ENCODE measurements around the gene ETS1. TPM values are rescaled to one million over a fixed set of nuclear protein-coding genes. Genes with fewer than 3 reads are reported as not detected.

Gene ETS1
- total and polyA plus RNA-seq, 2 experiments from 2014 or later, result 6.7 to 21.8 TPM

DNA sequence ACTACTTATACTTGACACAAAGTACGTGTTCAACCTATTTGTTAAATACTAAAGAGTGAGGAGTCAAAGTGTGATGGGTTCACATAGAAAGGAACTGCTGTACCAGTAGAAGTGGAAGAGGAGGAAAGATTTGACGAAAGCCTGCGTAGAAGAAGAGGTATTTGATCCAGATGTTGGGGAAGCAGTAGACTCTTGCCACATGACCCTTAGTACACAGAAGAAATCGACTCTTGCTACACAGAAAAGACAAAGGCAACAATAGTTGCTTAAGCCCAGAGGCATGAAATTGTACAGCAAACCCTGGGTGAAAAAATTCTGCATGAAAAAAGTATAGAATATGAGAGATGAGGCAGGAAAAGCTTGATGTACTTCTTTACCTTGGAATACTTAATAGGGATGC is 152.9 kb downstream of the ETS1 start:
- no peak overlapping the region for H2AFZ ChIP-seq
- H4K20me1 ChIP-seq (ENCODE audit: insufficient read depth, poor library complexity, severe bottlenecking), result no peaks in the 10 kb centered on the region
- no peaks in the 10 kb centered on the region for H3K4me1 ChIP-seq (ENCODE audit: insufficient read depth)

DNA sequence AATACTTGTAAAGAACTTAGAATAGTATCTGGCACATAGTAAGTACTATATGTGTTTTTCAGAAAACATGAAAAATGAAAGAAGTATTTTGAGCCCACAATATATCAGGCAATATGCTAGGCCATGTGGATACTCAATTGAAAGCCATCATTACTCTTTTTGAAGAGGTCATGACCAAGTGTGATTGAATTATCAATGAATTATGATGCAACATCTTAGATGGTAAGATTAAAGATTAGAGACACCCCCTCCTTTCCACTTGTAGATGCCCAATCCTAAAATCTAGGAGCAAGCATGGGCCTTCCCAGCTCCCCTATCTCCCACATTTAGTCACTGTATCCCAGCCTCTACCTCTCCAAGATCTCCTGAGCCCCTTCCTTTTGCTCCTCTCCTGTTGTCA is 154.4 kb downstream of the ETS1 start:
- TF ChIP-seq, protein P1, sequence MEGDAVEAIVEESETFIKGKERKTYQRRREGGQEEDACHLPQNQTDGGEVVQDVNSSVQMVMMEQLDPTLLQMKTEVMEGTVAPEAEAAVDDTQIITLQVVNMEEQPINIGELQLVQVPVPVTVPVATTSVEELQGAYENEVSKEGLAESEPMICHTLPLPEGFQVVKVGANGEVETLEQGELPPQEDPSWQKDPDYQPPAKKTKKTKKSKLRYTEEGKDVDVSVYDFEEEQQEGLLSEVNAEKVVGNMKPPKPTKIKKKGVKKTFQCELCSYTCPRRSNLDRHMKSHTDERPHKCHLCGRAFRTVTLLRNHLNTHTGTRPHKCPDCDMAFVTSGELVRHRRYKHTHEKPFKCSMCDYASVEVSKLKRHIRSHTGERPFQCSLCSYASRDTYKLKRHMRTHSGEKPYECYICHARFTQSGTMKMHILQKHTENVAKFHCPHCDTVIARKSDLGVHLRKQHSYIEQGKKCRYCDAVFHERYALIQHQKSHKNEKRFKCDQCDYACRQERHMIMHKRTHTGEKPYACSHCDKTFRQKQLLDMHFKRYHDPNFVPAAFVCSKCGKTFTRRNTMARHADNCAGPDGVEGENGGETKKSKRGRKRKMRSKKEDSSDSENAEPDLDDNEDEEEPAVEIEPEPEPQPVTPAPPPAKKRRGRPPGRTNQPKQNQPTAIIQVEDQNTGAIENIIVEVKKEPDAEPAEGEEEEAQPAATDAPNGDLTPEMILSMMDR (IDR thresholded peaks at IDR 0.05; ENCODE audit: poor library complexity), result no peak
- no peak for TF ChIP-seq EZH2phosphoT487 (IDR thresholded peaks at IDR 0.05; ENCODE audit: low read depth, severe bottlenecking, unreplicated experiment)
- no peak for TF ChIP-seq EZH2 (IDR thresholded peaks at IDR 0.05; ENCODE audit: borderline replicate concordance)
- no peak overlapping the region for H3K4me3 ChIP-seq
- no peaks in the 10 kb centered on the region for H3K27me3 ChIP-seq
- H3K4me2 ChIP-seq, result no peak overlapping the region
- no peaks in the 10 kb centered on the region for H3K79me2 ChIP-seq
- H3K9me2 ChIP-seq (replicated peaks; ENCODE audit: insufficient read depth), result no peaks in the 10 kb centered on the region
- no peaks in the 10 kb centered on the region for H4K20me1 ChIP-seq (ENCODE audit: insufficient read depth, poor library complexity, severe bottlenecking)
- no peak overlapping the region for H2AFZ ChIP-seq
- no peaks in the 10 kb centered on the region for H3K36me3 ChIP-seq (replicated peaks; ENCODE audit: insufficient read depth, low read depth)
- H3K9me3 ChIP-seq (ENCODE audit: low read depth), result no peaks in the 10 kb centered on the region
- no peaks in the 10 kb centered on the region for H3K4me1 ChIP-seq (ENCODE audit: insufficient read depth)
- DNase-seq (ENCODE audit: low spot score), result no peak
- no peak overlapping the region for H3K27ac ChIP-seq

More for the DNA sequence above, 152.9 kb downstream of the ETS1 start:
- Histone ChIP-seq H3K27ac (no peak overlapping the region), H3K36me3 (replicated peaks; ENCODE audit: insufficient read depth, low read depth) (no peaks in the 10 kb centered on the region), H3K9me3 (ENCODE audit: low read depth) (no peaks in the 10 kb centered on the region), H3K79me2 (no peaks in the 10 kb centered on the region), H3K4me2 (no peak overlapping the region), H3K9me2 (replicated peaks; ENCODE audit: insufficient read depth) (no peaks in the 10 kb centered on the region), H3K4me3 (no peak overlapping the region), H3K27me3 (no peaks in the 10 kb centered on the region)
- no peak for DNase-seq (ENCODE audit: low spot score)
- WGBS (ENCODE audit: low lambda C conversion rate, missing lambda C conversion rate), result 77% methylated on average over 4 of the region's 4 CpGs
- TF ChIP-seq EZH2 (IDR thresholded peaks at IDR 0.05; ENCODE audit: borderline replicate concordance) (no peak), EZH2phosphoT487 (IDR thresholded peaks at IDR 0.05; ENCODE audit: low read depth, severe bottlenecking, unreplicated experiment) (no peak)
- TF ChIP-seq, protein P1 (IDR thresholded peaks at IDR 0.05; ENCODE audit: poor library complexity), result no peak

DNA sequence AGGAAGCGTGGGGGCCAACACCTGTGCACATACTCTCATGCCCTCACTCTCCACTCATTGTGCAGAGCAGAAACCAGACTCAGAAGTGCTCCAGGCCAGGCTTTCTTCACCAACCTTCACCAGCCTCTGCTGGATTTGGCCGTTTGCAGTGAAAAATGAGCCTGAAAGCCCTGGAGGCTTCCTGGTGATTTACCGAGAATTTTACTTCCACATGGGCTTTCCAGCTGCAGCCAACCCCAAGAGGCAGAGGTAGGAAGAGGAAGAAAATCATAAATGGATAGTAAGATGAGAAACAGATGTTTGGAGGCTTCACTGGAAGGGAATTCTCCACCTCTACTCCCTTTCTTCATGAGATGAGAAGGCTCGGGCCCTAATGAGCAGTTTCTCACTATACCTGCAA is 155.4 kb downstream of the ETS1 start:
- DNase-seq (ENCODE audit: low spot score), result no peak
- WGBS (ENCODE audit: low lambda C conversion rate, missing lambda C conversion rate), result 50% methylated on average over 4 of the region's 4 CpGs
- no peak overlapping the region for H3K27ac ChIP-seq

More for the DNA sequence above, 155.4 kb downstream of the ETS1 start:
- no peak overlapping the region for H3K4me2 ChIP-seq
- no peaks in the 10 kb centered on the region for H3K79me2 ChIP-seq
- no peaks in the 10 kb centered on the region for H3K9me2 ChIP-seq (replicated peaks; ENCODE audit: insufficient read depth)
- H2AFZ ChIP-seq, result no peak overlapping the region
- TF ChIP-seq EZH2phosphoT487 (IDR thresholded peaks at IDR 0.05; ENCODE audit: low read depth, severe bottlenecking, unreplicated experiment) (no peak), EZH2 (IDR thresholded peaks at IDR 0.05; ENCODE audit: borderline replicate concordance) (no peak)
- TF ChIP-seq, protein P1 (IDR thresholded peaks at IDR 0.05; ENCODE audit: poor library complexity), result no peak
- no peaks in the 10 kb centered on the region for H3K36me3 ChIP-seq (replicated peaks; ENCODE audit: insufficient read depth, low read depth)
- H3K9me3 ChIP-seq (ENCODE audit: low read depth), result no peaks in the 10 kb centered on the region
- H4K20me1 ChIP-seq (ENCODE audit: insufficient read depth, poor library complexity, severe bottlenecking), result no peaks in the 10 kb centered on the region
- no peak overlapping the region for H3K4me3 ChIP-seq
- no peaks in the 10 kb centered on the region for H3K4me1 ChIP-seq (ENCODE audit: insufficient read depth)
- no peaks in the 10 kb centered on the region for H3K27me3 ChIP-seq
